LNCaP clone FGC (cell line): ENCODE measurements around the gene CD2AP.
"Not testable (repeated sequence)": the region's sequence is repeated elsewhere in the genome, so short reads cannot be mapped to it uniquely, and the experiment has no call there.

Experiments used
- DNase-seq: peaks from one replicate; pipeline ENCODE4 v3.0.0-alpha.2; 2011; ENCODE audit warnings: low read depth
- H3K4me3 ChIP-seq: 2 replicates; pipeline ENCODE4 v1.5.1; 2011; ENCODE audit warnings: mild to moderate bottlenecking, low read depth, low read length, control low read depth
- CTCF ChIP-seq: IDR thresholded peaks from 2 replicates; pipeline ENCODE4 v1.5.1; 2012; ENCODE audit warnings: mild to moderate bottlenecking; ENCODE audit not compliant: control insufficient read depth, insufficient read depth; ENCODE audit errors: extremely low read depth

The CD2AP gene

GRCh38 chr6:47438481-47439347 is 38.9 kb upstream of the CD2AP start:
- no peak for DNase-seq
- H3K4me3 ChIP-seq, result no peak overlapping the region
- TF ChIP-seq CTCF, result no peak

GRCh38 chr6:47439348-47439668 is 38.3 kb upstream of the CD2AP start:
- DNase-seq, result no peak
- no peak for TF ChIP-seq CTCF
- no peak overlapping the region for H3K4me3 ChIP-seq

GRCh38 chr6:47440719-47441118 is 36.9 kb upstream of the CD2AP start:
- no peak overlapping the region for H3K4me3 ChIP-seq
- DNase-seq, result peak; percentile 60
- TF ChIP-seq CTCF, result no peak

GRCh38 chr6:47444964-47445363 is 32.6 kb upstream of the CD2AP start:
- DNase-seq, H3K4me3 ChIP-seq: not testable (repeated sequence)

- no peak overlapping the region for H3K4me3 ChIP-seq
- no peak for TF ChIP-seq CTCF
- no peak for DNase-seq
Observed at GRCh38 chr6:47446669-47447330, 30.8 kb upstream of the CD2AP start.

- no peak overlapping the region for H3K4me3 ChIP-seq
- TF ChIP-seq CTCF, result no peak
- DNase-seq, result no peak
Observed at GRCh38 chr6:47447722-47448121, 29.9 kb upstream of the CD2AP start.

GRCh38 chr6:47451162-47451561 is 26.4 kb upstream of the CD2AP start:
- DNase-seq, result no peak
- H3K4me3 ChIP-seq, result no peak overlapping the region
- TF ChIP-seq CTCF, result no peak
